Transverse colon (tissue), 4 donors: Measurements from ENCODE around the gene ECI1. TPM values are rescaled to one million over a fixed set of nuclear protein-coding genes. Genes with fewer than 3 reads are reported as not detected.
"Not testable (repeated sequence)": the region's sequence is repeated elsewhere in the genome, so short reads cannot be mapped to it uniquely, and the experiment has no call there.

Experiments
- DNase-seq: peaks from one replicate; pipeline ENCODE4 v3.0.0-alpha.2; 2019
- H3K27ac ChIP-seq, 4 donors: fragments of 200-600 bp; sonication (generic); 2 replicates each; pipeline ENCODE4 v1.5.1; 2016 to 2018; ENCODE audit warnings: inconsistent platforms in 4 of 4
- H3K27me3 ChIP-seq: fragments of 200-600 bp; sonication (generic); 2 replicates; pipeline ENCODE4 v1.5.1; 2017; ENCODE audit warnings: inconsistent platforms
- H3K36me3 ChIP-seq, 4 donors: fragments of 200-600 bp; sonication (generic); 2 replicates each; pipeline ENCODE4 v1.5.1; 2017 to 2019; ENCODE audit warnings: inconsistent platforms in 4 of 4
- H3K4me1 ChIP-seq, 4 donors: fragments of 200-600 bp; sonication (generic); 2 replicates each; pipeline ENCODE4 v1.5.1; 2017 to 2020; ENCODE audit warnings: inconsistent platforms in 4 of 4
- H3K4me3 ChIP-seq, 4 donors: fragments of 200-600 bp; sonication (generic); 1 replicate in 1 of 4; 2 replicates in 3 of 4; pipeline versions ENCODE4 v1.5.1 to v1.6.1; 2017 to 2019; ENCODE audit warnings: inconsistent platforms in 4 of 4
- H3K9me3 ChIP-seq, 2 donors: fragments of 200-600 bp; sonication (generic); 2 replicates each; pipeline ENCODE4 v1.5.1; 2017 to 2019; ENCODE audit warnings: inconsistent platforms in 2 of 2
- EP300 ChIP-seq: sonication (generic); formaldehyde crosslinking; IDR thresholded peaks from one replicate; pipeline ENCODE4 v1.6.1; 2017; ENCODE audit warnings: antibody characterized with exemption, low read depth
- POLR2A ChIP-seq: fragments of 450-650 bp; IDR thresholded peaks from one replicate; pipeline ENCODE4 v1.6.1; 2016; ENCODE audit warnings: antibody characterized with exemption, mild to moderate bottlenecking, moderate library complexity
- POLR2AphosphoS5 ChIP-seq, 3 donors: sonication (generic); formaldehyde crosslinking; IDR thresholded peaks; one replicate each; pipeline ENCODE4 v1.6.1; 2016; ENCODE audit warnings: antibody characterized with exemption in 3 of 3
- WGBS, 2 donors: methylation state at CpG; one replicate each; pipeline ENCODE4 v1.1.5; 2018; ENCODE audit warnings: low coverage in 1 of 2; 5-methylcytosine and 5-hydroxymethylcytosine counted together
- in situ Hi-C, 4 donors: fragments of 200-750 bp; cut with MboI; loops; one replicate each; pipeline versions ENCODE4 v1.15.0 to v1.15.1; 2017; ENCODE audit warnings: low sequenced_read_pairs in 3 of 4, low pct_ligation_motif_present in 1 of 4, low pct_unique_long_range_greater_than_20kb in 1 of 4
- intact Hi-C: fragments of 100-400 bp; cut with DNase I; formaldehyde crosslinking; loops from one replicate; pipeline ENCODE4 v1.15.1; 2023; ENCODE audit warnings: low total_unique reads
- total RNA-seq, 4 donors: library from RNA; depleted of rRNA; stranded (reverse); fragments of >200 nt; gene quantifications; one replicate each; pipeline ENCODE4 v1.1.0, GENCODE V29; 2016
- TF ChIP-seq, protein P1 (sequence below), 5 experiments: fragments of 200-600 bp in 3 of 5; fragments of 450-650 bp in 2 of 5; sonication (generic) in 3 of 5; IDR thresholded peaks; 1 replicate in 2 of 5; 2 replicates in 3 of 5; pipeline ENCODE4 v1.5.1; 2016 to 2017; ENCODE audit warnings: antibody characterized with exemption in 5 of 5, inconsistent platforms in 3 of 5, mild to moderate bottlenecking in 2 of 5, moderate library complexity in 1 of 5

ECI1 gene
- total RNA-seq, 4 donors from 2014 or later: 24.5 to 218 (median 100) TPM

- 0 to 1% methylated on average over 23 to 36 of the region's 93 CpGs for WGBS, 2 donors
- TF ChIP-seq POLR2AphosphoS5 (IDR thresholded peaks at IDR 0.05) (peak; percentile 59 to 90 (median 90)), POLR2A (peak; percentile 89), EP300 (no peak)
- TF ChIP-seq, protein P1, sequence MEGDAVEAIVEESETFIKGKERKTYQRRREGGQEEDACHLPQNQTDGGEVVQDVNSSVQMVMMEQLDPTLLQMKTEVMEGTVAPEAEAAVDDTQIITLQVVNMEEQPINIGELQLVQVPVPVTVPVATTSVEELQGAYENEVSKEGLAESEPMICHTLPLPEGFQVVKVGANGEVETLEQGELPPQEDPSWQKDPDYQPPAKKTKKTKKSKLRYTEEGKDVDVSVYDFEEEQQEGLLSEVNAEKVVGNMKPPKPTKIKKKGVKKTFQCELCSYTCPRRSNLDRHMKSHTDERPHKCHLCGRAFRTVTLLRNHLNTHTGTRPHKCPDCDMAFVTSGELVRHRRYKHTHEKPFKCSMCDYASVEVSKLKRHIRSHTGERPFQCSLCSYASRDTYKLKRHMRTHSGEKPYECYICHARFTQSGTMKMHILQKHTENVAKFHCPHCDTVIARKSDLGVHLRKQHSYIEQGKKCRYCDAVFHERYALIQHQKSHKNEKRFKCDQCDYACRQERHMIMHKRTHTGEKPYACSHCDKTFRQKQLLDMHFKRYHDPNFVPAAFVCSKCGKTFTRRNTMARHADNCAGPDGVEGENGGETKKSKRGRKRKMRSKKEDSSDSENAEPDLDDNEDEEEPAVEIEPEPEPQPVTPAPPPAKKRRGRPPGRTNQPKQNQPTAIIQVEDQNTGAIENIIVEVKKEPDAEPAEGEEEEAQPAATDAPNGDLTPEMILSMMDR (IDR thresholded peaks at IDR 0.05): peak in 1 of 5 experiments; percentile 17
- peak; percentile 89 for DNase-seq
- no peaks in the 10 kb centered on the region for H3K9me3 ChIP-seq
- H3K4me3 ChIP-seq: peak within 1 kb of the TSS; percentile 62 to 90 (median 84)
- peak within 1 kb of the TSS; percentile 94 to 99 (median 95) for H3K27ac ChIP-seq
- intact Hi-C loops: no loop called here
- H3K4me1 ChIP-seq: peaks cover 11 to 18% (median 13%) of the 10 kb centered on the region in 4 donors
- H3K27me3 ChIP-seq: no peaks in the 10 kb centered on the region
- in situ Hi-C loops: no loop called here
- H3K36me3 ChIP-seq: peaks cover 0 to 13% (median 3%) of the 10 kb centered on the region in 4 donors
These were observed 46.1 kb downstream of the ECI1 start, which contains the start of gene MLST8 for GRCh38 chr16:2205104-2205966. TSS of gene MLST8 (plus strand) at chr16:2205454. CDS start at chr16:2206086, 632 bp downstream.

GRCh38 chr16:2204416-2205103 is 46.8 kb downstream of the ECI1 start:
- H3K36me3 ChIP-seq: peaks cover 0 to 13% (median 3%) of the 10 kb centered on the region in 4 donors
- H3K9me3 ChIP-seq: no peaks in the 10 kb centered on the region
- H3K27me3 ChIP-seq: peaks cover 2% of the 10 kb centered on the region
- TF ChIP-seq POLR2AphosphoS5 (IDR thresholded peaks at IDR 0.05) (no peak), EP300 (no peak), POLR2A (no peak)
- TF ChIP-seq, protein P1 (IDR thresholded peaks at IDR 0.05): no peak
- peak overlapping the region; percentile 94 to 99 (median 95) for H3K27ac ChIP-seq
- in situ Hi-C loops: no loop called here
- peak overlapping the region; percentile 62 to 90 (median 84) for H3K4me3 ChIP-seq
- no peak for DNase-seq
- 71 to 83% methylated on average over 7 to 13 of the region's 13 CpGs for WGBS, 2 donors
- intact Hi-C loops: no loop called here
- peaks cover 11 to 18% (median 13%) of the 10 kb centered on the region in 4 donors for H3K4me1 ChIP-seq

DNA sequence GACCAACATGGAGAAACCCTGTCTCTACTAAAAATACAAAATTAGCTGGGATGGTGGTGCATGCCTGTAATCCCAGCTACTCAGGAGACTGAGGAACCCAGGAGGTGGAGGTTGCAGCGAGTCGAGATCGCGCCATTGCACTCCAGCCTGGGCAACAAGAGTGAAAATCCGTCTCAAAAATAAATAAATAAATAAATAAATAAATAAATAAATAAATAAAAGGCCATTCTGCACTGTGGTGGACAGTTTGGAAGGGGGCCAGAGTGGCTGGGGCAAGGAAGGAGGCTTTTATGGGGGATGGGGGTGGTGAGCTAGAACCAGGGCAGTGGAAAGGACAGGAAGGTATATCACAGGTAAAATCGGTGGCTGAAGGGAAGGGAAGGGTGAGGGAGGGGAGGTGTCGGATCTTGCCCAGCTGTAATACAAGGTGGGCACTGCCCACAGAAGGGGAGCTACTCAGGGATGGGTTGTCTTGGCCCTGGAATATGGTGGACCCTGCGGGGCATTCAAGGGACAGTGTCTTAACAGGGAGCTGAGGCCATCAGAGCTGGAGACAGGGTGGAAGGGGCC is 48.2 kb downstream of the ECI1 start:
- H3K36me3 ChIP-seq, H3K4me3 ChIP-seq, in situ Hi-C loops, H3K9me3 ChIP-seq, intact Hi-C loops, DNase-seq, H3K27ac ChIP-seq: not testable (repeated sequence)
- Histone ChIP-seq H3K27me3 (peaks cover 15% of the 10 kb centered on the region), H3K4me1 (peaks cover 11 to 18% (median 13%) of the 10 kb centered on the region in 4 donors)
- 89 to 90% methylated on average over 7 to 8 of the region's 8 CpGs for WGBS, 2 donors

GRCh38 chr16:2200313-2200712 is 51.1 kb downstream of the ECI1 start:
- TF ChIP-seq POLR2AphosphoS5 (IDR thresholded peaks at IDR 0.05): no peak
- TF ChIP-seq, protein P1 (IDR thresholded peaks at IDR 0.05): no peak
- no peak for TF ChIP-seq EP300
- TF ChIP-seq POLR2A: no peak
- 68 to 78% methylated on average over 5 to 6 of the region's 6 CpGs for WGBS, 2 donors
- Histone ChIP-seq H3K27me3 (peaks cover 40% of the 10 kb centered on the region), H3K9me3 (no peaks in the 10 kb centered on the region), H3K4me3 (no peak overlapping the region), H3K27ac (no peak overlapping the region), H3K36me3 (no peaks in the 10 kb centered on the region), H3K4me1 (peaks cover 10 to 17% (median 14%) of the 10 kb centered on the region in 4 donors)
- in situ Hi-C loops: no loop called here
- intact Hi-C loops: no loop called here
- DNase-seq: no peak
